Pons (tissue), 1 donor: ENCODE results near the gene NAV1.

ENCODE experiments used
- DNase-seq: peaks from one replicate; pipeline ENCODE4 v3.0.0-alpha.2; 2016; ENCODE audit warnings: low spot score

The NAV1 gene

GRCh38 chr1:201586806-201587205 lies 47.9 kb downstream of the NAV1 start:
- no peak for DNase-seq

- DNase-seq: no peak
Measured at GRCh38 chr1:201587729-201588128, 48.8 kb downstream of the NAV1 start.
